Stomach (tissue), 19 donors: Measurements from ENCODE around the gene OR13C4. TPM values are rescaled to one million over a fixed set of nuclear protein-coding genes. Genes with fewer than 3 reads are reported as not detected.

ENCODE experiments used
- DNase-seq, 2 donors: peaks; one replicate each; pipeline versions ENCODE4 v3.0.0 to v3.0.0-alpha.2; 2013 to 2019
- H3K27ac ChIP-seq, 5 donors: fragments of 200-600 bp in 4 of 5; sonication (generic) in 4 of 5; one replicate each; pipeline ENCODE4 v1.5.1; 2013 to 2019; ENCODE audit warnings: mild to moderate bottlenecking in 1 of 5, moderate library complexity in 1 of 5
- H3K27me3 ChIP-seq, 3 donors: fragments of 200-600 bp; sonication (generic); one replicate each; pipeline ENCODE4 v1.5.1; 2017 to 2019; ENCODE audit warnings: mixed run types in 1 of 3
- H3K36me3 ChIP-seq, 4 donors: fragments of 200-600 bp; sonication (generic); 1 replicate in 3 of 4; 2 replicates in 1 of 4; pipeline ENCODE4 v1.5.1; 2016 to 2019
- H3K4me1 ChIP-seq, 4 donors: fragments of 200-600 bp; sonication (generic); one replicate each; pipeline ENCODE4 v1.5.1; 2016 to 2019
- H3K4me3 ChIP-seq, 4 donors: fragments of 200-600 bp; sonication (generic) in 3 of 4; one replicate each; pipeline ENCODE4 v1.5.1; 2016 to 2019; ENCODE audit warnings: mild to moderate bottlenecking in 1 of 4
- H3K9me3 ChIP-seq, 4 donors: fragments of 200-600 bp; sonication (generic); one replicate each; pipeline ENCODE4 v1.5.1; 2016 to 2019
- EP300 ChIP-seq: sonication (generic); formaldehyde crosslinking; IDR thresholded peaks from one replicate; pipeline ENCODE4 v1.6.1; 2017; ENCODE audit warnings: antibody characterized with exemption
- POLR2A ChIP-seq, 4 donors: fragments of 450-650 bp; IDR thresholded peaks; one replicate each; pipeline ENCODE4 v1.6.1; 2016; ENCODE audit warnings: antibody characterized with exemption in 4 of 4, control low read depth in 2 of 4, mild to moderate bottlenecking in 1 of 4, moderate library complexity in 1 of 4
- POLR2AphosphoS5 ChIP-seq, 3 donors: sonication (generic); formaldehyde crosslinking; IDR thresholded peaks; one replicate each; pipeline ENCODE4 v1.6.1; 2016; ENCODE audit warnings: antibody characterized with exemption in 3 of 3
- WGBS, 5 donors: extraction: QIAGEN DNeasy Blood & Tissue Kit in 3 of 5; methylation state at CpG; one replicate each; pipeline versions ENCODE4 v1.1.5 to v1.1.7; 2013 to 2018; 5-methylcytosine and 5-hydroxymethylcytosine counted together
- intact Hi-C: fragments of 100-400 bp; cut with DNase I; formaldehyde crosslinking; loops from one replicate; pipeline ENCODE4 v1.15.1; 2023; ENCODE audit warnings: low total_unique reads
- long read RNA-seq, 10 donors: transcript quantifications; one replicate each; lab custom pipeline, GENCODE V29; 2026
- polyA plus RNA-seq, 3 donors: library from polyadenylated mRNA; stranded (reverse); fragments of 200-250 nt; gene quantifications; one replicate each; pipeline ENCODE4 v1.2.3, GENCODE V29; 2013
- total RNA-seq, 5 donors: library from RNA; depleted of rRNA; stranded (reverse); fragments of >200 nt; gene quantifications; one replicate each; pipeline versions ENCODE4 v1.1.0 to v1.2.3, GENCODE V29; 2014 to 2016
- TF ChIP-seq, protein P1 (sequence below), 7 experiments: fragments of 450-650 bp in 4 of 7; fragments of 200-600 bp in 3 of 7; sonication (generic) in 3 of 7; IDR thresholded peaks; one replicate each; pipeline ENCODE4 v1.5.1; 2016 to 2019; ENCODE audit warnings: antibody characterized with exemption in 7 of 7, control low read depth in 2 of 7, mild to moderate bottlenecking in 1 of 7
- donor health status: healthy with polysubstance abuse.
- donor health status: Bipolar disorder and iron deficiency.
- donor health status: healthy.

The OR13C4 gene
- total RNA-seq (under 1 TPM in 1 of 5 donors, not detected in 4; 0.55 TPM), polyA plus RNA-seq (not detected)
- long read RNA-seq, donor 1 = 0 reads
- long read RNA-seq, donor 2 = 0 reads
- long read RNA-seq, donor 3 = 0 reads
- long read RNA-seq, donor 4 = 0 reads
- long read RNA-seq, donor 5 = 0 reads
- long read RNA-seq, donor 6 = 0 reads
- long read RNA-seq, donor 7 = 0 reads
- long read RNA-seq, donor 8 = 0 reads
- long read RNA-seq, donor 9 = 0 reads
- long read RNA-seq, donor 10 = 0 reads

DNA sequence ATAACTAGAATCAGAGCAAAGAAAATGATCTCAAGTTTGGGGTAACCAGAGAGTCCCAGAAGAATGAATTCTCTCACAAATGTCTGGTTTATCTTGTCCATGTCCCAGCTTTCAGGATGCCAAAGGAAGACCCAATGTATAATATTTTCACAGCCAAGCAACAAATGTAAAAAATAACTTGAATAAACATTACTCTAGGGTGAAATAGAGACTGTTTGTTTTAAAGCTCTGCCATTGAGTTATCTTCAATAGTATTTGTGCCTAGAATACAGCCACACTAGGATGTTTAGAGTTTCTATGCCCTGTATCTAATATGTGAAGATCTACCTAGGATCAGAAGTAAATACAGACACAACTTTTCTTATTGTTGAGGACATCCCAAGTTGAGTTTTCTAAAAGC, at the start of gene OR13C4:
Gene OR13C4, minus strand, starts transcription at position 101 of the 400 bp plus-strand sequence. Its CDS starts 0 bp downstream, at position 101.
- Histone ChIP-seq H3K36me3 (no peaks in the 10 kb centered on the region), H3K4me3 (no peak within 1 kb of the TSS), H3K4me1 (no peaks in the 10 kb centered on the region), H3K27me3 (no peaks in the 10 kb centered on the region), H3K9me3 (no peaks in the 10 kb centered on the region), H3K27ac (no peak within 1 kb of the TSS)
- intact Hi-C loops = no loop called here
- no peak for DNase-seq
- TF ChIP-seq POLR2AphosphoS5 (IDR thresholded peaks at IDR 0.05) (no peak), EP300 (no peak), POLR2A (IDR thresholded peaks at IDR 0.05) (no peak)
- TF ChIP-seq, protein P1, sequence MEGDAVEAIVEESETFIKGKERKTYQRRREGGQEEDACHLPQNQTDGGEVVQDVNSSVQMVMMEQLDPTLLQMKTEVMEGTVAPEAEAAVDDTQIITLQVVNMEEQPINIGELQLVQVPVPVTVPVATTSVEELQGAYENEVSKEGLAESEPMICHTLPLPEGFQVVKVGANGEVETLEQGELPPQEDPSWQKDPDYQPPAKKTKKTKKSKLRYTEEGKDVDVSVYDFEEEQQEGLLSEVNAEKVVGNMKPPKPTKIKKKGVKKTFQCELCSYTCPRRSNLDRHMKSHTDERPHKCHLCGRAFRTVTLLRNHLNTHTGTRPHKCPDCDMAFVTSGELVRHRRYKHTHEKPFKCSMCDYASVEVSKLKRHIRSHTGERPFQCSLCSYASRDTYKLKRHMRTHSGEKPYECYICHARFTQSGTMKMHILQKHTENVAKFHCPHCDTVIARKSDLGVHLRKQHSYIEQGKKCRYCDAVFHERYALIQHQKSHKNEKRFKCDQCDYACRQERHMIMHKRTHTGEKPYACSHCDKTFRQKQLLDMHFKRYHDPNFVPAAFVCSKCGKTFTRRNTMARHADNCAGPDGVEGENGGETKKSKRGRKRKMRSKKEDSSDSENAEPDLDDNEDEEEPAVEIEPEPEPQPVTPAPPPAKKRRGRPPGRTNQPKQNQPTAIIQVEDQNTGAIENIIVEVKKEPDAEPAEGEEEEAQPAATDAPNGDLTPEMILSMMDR (IDR thresholded peaks at IDR 0.05) = no peak

DNA sequence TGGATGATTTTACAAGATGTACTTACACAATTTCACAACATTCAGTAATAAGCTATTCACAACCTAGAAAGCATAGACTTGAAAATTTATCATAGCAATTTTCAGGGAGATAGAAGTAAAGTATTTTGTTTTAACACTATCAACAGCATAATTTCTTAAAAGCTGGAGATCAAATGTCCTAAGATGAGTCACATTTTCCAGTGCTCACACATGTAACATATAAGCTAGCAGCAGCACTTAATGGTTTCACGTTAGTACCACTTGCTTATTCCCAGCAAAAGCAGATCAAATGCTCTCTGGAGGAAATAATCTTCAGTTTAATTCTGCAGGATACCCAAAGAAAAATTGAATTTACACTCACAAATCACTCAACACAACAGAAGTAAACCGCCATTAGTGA, 48.4 kb upstream of the OR13C4 start:
- Histone ChIP-seq H3K27ac (no peak overlapping the region), H3K27me3 (no peaks in the 10 kb centered on the region), H3K4me3 (no peak overlapping the region), H3K9me3 (peaks cover 0 to 23% (median 7%) of the 10 kb centered on the region in 4 donors), H3K36me3 (no peaks in the 10 kb centered on the region), H3K4me1 (no peaks in the 10 kb centered on the region)
- DNase-seq = no peak
- WGBS, 5 donors = 70 to 86% (median 76%) methylated on average over 2 of the region's 2 CpGs
- intact Hi-C loops = no loop called here
- TF ChIP-seq POLR2A (IDR thresholded peaks at IDR 0.05) (no peak), EP300 (no peak), POLR2AphosphoS5 (IDR thresholded peaks at IDR 0.05) (no peak)
- TF ChIP-seq, protein P1 (IDR thresholded peaks at IDR 0.05) = no peak

DNA sequence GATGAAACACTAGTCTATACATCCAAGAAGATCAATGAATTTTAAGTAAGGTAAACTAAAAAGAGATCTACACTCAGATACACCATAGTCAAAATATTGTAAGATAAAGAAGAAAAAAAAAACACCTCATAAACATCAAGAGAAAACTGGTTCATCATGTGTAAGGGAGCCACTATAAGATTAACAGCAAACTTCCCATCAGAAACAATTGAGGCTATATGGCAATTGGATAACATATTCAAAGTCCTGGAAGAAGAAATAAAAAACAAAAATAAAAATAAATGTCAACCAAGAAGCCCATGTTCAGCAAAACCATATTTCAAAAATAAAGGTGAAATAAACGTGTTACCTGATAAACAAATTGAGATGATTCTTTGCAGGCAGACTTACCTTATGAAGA, 45.6 kb upstream of the OR13C4 start:
- TF ChIP-seq POLR2A (IDR thresholded peaks at IDR 0.05) = no peak
- TF ChIP-seq POLR2AphosphoS5 (IDR thresholded peaks at IDR 0.05) = no peak
- TF ChIP-seq EP300 = no peak
- TF ChIP-seq, protein P1 (IDR thresholded peaks at IDR 0.05) = no peak
- H3K27ac ChIP-seq = no peak overlapping the region
- intact Hi-C loops = no loop called here
- no peaks in the 10 kb centered on the region for H3K27me3 ChIP-seq
- peaks cover 0 to 23% (median 7%) of the 10 kb centered on the region in 4 donors for H3K9me3 ChIP-seq
- DNase-seq = no peak
- no peaks in the 10 kb centered on the region for H3K4me1 ChIP-seq
- WGBS, 5 donors = 62 to 87% (median 66%) methylated on average over 1 of the region's 1 CpG
- H3K36me3 ChIP-seq = no peaks in the 10 kb centered on the region
- no peak overlapping the region for H3K4me3 ChIP-seq

DNA sequence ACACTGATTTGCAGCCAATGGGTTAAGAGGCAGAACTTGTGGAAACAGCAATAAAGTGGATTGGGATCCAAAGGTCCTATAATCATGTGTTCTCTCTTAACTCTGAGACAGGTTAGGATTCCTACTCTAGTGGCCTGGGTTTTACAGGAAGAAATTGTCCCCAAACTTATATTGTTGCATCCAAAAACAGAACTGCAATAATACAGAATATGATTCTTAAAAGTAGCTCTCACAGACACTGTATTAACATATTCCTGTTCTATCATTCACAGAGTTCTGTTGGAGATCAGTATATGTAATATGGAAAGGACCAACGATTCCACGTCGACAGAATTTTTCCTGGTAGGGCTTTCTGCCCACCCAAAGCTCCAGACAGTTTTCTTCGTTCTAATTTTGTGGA, 41.9 kb upstream of the OR13C4 start, which contains the start of gene OR13C8:
Gene OR13C8, plus strand, starts transcription at position 301 of the 400 bp plus-strand sequence. Its CDS starts 0 bp downstream, at position 301.
- intact Hi-C loops = no loop called here
- WGBS, 5 donors = 85 to 95% (median 92%) methylated on average over 4 of the region's 4 CpGs

More for the DNA sequence above, 41.9 kb upstream of the OR13C4 start, which contains the start of gene OR13C8:
- DNase-seq = no peak
- Histone ChIP-seq H3K4me3 (no peak within 1 kb of the TSS), H3K36me3 (no peaks in the 10 kb centered on the region), H3K27me3 (no peaks in the 10 kb centered on the region), H3K27ac (no peak within 1 kb of the TSS), H3K9me3 (peaks cover 0 to 23% (median 7%) of the 10 kb centered on the region in 4 donors), H3K4me1 (no peaks in the 10 kb centered on the region)
- no peak for TF ChIP-seq POLR2A (IDR thresholded peaks at IDR 0.05)
- TF ChIP-seq, protein P1 (IDR thresholded peaks at IDR 0.05) = no peak
- no peak for TF ChIP-seq EP300
- no peak for TF ChIP-seq POLR2AphosphoS5 (IDR thresholded peaks at IDR 0.05)
